HG03442 (cell line): ENCODE data around the gene ASIC5.
A peak's percentile ranks its signal among the peaks of the same experiment; 100 is the strongest.
"Not testable (repeated sequence)": the region's sequence is repeated elsewhere in the genome, so short reads cannot be mapped to it uniquely, and the experiment has no call there.

Experiments used
- ATAC-seq: cut with Tn5 transposase; IDR thresholded peaks from one replicate; pipeline ENCODE4 v1.9.1; 2021; ENCODE audit warnings: mild to moderate bottlenecking, moderate library complexity; ENCODE audit not compliant: unreplicated experiment

ASIC5 gene, protein sequence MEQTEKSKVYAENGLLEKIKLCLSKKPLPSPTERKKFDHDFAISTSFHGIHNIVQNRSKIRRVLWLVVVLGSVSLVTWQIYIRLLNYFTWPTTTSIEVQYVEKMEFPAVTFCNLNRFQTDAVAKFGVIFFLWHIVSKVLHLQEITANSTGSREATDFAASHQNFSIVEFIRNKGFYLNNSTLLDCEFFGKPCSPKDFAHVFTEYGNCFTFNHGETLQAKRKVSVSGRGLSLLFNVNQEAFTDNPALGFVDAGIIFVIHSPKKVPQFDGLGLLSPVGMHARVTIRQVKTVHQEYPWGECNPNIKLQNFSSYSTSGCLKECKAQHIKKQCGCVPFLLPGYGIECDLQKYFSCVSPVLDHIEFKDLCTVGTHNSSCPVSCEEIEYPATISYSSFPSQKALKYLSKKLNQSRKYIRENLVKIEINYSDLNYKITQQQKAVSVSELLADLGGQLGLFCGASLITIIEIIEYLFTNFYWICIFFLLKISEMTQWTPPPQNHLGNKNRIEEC

DNA sequence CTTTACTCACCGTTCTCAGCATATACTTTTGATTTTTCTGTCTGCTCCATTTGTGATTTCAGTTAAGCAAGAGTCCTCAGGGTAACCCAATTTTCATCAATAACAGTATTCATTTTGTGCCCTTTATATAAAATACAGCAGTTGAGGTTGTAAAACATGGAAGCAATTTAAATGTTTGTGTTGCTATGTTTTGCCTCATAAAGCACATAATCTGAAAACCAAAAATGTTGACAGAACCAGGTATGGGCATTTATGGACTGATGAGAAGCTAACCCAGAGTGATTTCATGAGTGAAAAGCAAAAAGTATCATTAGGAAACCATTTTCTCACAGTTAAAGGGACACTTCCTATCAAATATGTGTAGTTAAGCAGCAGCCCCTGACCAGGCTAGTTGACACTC is at the start of gene ASIC5:
ASIC5 (minus strand) TSS at position 101 of the 400 bp plus-strand sequence; CDS start at position 50, 51 bp downstream.
- no peak for ATAC-seq

DNA sequence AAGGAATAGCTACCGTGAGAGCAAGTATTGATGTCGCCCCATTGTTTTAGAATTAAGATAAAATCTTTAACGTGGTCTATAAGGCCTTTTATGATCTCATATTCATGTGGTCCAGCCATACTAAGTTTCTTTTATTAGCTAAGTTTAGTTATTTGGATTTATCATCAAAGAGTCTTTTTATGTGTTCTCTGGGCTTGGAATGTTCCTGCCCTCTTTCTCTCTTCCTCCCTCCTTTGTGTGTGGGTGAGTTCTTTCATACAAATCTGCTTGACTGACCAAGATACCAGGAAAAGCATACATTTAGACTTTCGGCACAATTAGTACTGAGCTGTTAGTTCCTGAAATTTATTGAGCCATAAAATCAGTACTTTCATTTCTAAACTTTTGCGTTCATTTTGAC is 48.7 kb upstream of the ASIC5 start:
- ATAC-seq: no peak

DNA sequence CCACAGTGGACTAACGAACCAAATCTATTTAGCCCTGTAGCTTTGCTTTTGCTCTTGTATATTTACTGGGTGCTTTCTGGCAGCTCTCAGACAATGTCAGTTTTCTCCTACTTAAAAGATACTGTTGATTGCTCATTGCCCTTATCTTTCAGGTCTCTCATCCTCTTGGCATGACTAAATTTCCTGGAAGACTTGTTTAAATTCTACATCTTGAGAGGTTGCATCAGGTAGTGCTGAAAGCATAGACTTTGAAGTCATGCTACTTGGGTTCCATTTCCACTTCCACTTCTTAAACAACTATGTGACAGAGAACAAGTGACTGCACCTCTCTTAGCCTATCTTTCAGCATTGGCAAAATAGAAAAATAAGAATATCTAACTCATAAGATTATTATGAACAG is 45.8 kb upstream of the ASIC5 start:
- no peak for ATAC-seq

DNA sequence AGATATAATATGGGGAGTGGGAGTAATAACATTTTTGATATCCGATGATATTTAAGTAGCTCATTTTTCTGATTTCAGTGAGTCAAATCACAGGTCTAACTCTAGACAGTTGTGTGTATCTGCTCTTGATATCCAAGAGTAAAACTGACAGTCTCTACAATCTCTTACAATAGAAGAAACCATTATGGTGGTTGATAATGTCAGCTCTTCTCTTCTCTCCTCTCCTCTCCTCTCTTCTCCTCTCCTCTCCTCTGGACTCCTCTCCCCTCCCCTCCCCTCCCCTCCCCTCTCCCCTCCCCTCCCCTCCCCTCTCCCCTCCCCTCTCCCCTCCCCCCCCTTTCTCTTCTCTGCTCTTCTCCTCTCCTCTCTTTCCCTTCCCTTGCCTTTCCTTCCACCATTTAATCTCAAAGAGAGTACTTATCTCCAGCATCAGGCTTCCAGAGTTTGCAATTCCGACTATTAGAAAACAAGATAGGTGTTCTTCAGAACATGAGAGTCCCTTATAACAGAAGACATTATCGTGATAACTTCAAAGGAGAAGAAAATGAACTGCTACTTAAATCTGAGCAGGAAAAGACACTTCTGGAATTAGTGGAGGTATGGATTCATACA is 43.6 kb upstream of the ASIC5 start:
- ATAC-seq: no peak

DNA sequence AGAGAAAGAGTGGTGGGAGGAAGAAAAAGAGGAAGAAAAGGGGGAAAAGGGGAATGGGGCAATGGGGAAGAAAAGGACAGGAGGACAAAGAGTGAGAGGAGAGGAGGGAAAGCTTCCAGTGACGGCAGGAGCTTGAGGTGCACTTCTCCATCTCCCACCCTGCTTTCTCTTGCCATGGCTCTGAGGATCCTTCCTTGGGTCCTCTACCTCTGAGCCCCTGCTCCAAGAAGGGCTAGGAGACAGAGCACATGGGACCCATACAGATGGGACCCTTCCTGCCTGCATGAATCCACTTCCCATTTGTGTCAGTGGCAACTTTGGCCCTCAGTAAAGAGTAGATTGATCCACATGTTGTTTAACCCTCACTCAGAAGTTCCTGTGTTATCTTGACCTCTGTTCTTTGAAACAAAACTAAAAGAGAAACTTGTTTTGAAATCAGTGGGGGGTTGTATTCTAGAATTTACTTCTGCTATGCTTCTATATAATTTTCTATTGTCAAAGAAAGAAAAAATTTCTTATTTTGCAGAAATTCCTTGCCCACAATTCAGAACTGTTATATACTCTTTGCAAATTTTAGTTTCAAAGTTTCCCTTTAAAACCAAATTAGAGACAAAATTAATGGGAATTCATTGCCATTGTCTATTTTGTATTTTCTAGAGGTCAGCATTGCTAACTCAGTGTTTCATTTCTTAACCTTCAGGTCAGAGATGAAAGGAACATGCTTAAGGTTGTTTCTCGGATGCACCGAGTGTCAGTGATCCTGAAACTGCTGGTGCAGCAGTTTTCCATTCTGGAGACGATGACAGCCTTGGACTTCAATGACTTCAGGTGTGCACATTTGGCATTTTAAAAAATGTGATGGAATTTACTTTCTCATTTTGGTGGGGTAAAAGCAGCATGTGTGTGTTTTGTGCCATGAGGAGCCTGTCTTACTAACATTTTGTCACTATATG is 42.4 kb upstream of the ASIC5 start:
- peak; percentile 58 for ATAC-seq

DNA sequence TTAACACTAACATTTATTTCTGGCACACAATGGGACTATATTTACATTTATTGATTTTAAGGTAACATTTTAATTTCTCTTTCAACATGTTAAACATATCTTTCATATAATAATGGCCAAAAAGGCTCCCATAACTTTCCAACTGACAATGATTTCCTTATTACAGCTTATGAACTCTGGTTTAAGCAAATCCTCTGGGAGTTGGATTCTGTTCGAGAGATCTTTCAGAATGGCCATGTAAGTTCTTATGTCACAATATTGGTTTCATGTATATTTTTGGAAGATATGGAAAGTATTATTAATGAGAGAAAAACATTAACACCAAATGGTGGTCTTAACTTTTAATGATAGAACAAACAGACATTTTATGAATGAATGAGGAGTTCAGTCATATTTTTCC is 41.5 kb upstream of the ASIC5 start:
- no peak for ATAC-seq

DNA sequence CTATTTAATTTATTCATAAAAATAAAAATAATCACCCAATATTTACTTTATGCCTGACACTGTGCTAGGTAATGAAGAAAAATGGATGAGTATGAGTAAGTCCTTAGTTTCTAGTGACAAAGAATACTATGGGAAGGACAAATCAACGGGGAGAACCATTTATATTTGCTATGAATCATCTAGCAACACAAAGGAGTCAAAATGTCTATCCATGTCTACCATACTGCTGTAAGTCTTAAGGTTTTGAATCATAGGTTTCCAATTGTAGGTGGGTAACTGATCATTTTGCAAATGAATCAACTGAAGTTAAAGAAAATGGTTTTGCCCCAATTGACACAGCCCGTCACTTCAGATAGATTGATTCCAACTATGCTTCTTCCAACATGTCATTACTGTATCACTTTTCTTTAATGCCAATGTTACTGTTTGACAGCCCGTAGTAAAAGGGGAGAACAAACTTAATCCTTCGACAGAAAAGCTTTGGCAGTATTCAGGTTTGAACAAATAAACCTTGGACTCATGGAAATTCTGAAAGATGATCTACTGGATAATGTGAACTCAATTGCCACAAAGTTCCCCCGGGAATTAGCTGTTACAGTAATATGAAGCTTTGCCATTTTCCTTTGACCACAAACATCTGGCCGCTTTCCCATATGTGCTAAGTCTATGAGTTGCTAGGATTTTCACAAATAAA is 40.6 kb upstream of the ASIC5 start:
- no peak for ATAC-seq

DNA sequence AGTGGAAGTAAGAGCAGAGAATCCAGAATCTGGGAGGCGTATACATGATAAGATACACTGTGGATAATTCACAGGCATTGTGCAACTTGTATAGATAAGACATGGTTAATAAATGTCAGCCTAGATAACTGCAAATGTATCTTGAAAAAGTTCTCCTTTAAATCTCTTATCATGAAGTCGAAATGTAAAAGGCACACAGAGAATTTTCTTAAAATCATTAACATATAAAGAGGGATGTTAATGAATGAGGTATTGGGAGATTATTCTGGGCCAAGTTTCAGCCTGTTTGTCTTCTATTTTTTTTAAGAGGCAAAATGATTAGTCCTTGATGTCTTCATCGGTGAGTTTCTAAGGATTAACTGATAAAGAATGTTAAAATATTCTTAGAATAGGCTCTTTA is 38.3 kb upstream of the ASIC5 start:
- no peak for ATAC-seq

DNA sequence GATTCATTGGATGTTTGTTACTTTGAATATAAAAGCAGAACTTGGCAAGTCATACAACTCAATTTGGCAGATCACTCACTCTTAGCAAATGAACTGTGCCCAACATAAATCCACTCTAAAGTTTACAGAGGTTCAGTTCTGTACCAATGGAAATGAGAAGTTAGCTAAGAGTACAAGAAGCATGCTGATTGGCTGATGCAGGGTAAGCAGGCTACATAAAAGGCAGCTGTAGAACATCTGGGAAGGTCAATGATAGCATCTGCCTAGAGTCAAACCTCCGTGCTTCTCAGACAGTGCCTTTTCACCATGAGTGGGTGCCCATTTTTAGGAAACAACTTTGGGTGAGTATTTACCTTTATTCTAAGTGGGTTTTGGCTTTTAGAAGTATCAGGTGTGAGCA is 37.4 kb upstream of the ASIC5 start, which contains the start of gene TDO2:
TDO2 (plus strand) TSS at position 244 of the 400 bp plus-strand sequence; CDS start at position 307, 63 bp downstream.
- ATAC-seq: no peak

DNA sequence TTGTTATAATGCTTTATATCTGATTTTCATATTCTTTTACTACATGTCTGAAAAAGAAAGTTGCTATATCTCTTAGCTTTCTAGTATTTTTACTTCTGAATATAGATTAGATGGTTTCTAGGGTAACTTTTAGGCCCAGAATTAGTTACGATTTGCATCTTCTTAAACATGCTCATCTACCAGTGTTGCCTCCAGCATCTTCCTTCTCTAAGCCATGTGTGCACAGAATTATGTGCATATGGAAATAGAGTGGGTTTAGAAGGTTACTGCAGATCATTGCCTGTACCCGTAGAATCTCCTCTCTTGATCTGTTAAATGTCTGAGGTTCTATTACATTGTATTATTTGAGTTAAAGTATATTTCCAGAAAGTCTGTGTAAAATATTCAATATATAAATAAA is 34.9 kb upstream of the ASIC5 start:
- no peak for ATAC-seq

DNA sequence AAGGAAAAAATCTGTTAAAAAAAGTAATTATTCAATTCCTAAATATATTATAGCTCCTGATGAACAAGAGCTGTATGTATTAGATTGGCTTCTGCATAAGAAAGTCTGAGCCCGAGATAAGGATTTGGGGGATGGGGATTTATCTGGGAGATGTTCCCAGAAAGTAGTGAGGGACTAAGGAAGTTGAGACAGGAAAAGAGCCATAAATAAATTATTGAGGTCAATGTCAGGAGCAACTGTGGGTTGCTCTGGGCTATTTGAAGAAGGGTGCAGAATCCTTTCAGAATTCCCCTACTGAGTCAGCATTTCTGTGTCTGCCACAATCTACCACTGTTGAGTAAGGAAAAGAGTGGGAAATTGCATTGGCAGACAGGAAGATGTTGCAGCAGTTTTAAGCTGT is 34.3 kb upstream of the ASIC5 start:
- no peak for ATAC-seq

DNA sequence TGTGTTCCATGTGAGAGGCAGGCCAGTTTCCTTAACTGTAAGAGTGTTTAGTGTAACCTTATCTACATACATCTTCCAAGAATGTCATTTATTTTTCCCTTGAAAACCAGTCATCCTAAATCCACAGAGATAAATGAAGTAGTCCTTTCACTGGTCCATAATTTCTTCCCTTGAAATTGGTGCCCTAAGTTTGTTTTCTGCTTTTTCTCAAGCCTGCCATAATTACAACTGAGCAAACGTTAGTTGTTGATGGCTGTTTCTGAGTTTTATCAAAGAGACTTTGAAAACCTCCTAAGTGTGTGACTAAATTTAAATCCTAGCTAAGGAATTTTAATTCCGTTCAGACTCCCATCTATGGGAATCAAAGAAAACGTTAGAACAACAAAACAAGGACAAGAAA is 33.8 kb upstream of the ASIC5 start:
- no peak for ATAC-seq

DNA sequence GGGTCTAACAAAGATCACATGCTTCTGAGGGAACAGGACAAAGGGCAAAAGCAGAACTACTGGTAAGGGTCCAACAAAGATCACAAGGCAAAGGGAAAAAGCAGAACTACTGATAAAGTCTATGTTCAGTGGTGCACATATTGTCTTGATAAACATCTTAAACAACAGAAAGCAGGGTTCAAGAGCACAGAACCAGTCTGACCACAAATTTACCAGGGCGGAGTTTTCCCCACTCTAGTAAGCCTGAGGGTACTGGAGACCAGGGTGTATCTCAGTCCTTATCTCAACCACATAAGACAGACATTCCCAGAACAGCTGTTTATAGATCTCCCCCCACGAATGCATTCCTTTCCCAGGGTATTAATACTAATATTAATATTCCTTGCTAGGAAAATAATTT is 32.3 kb upstream of the ASIC5 start:
- ATAC-seq: not testable (repeated sequence)

DNA sequence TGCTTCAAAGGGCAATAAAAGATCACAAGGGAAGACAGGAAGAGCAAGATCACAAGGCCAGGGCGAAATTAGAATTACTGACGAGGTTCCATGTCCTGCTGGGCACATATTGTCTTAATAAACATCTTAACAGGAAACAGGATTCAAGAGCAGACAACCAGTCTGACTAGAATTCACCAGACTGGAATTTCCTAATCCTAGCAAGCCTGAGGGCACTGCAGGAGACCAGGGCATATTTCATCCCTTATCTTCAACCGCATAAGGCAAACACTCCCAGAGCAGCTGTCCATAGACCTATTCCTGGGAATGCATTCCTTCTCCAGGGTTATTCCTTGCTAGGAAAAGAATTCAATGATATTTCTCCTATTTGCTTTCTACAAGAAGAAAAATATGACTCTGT is 25.0 kb upstream of the ASIC5 start:
- ATAC-seq: no peak

DNA sequence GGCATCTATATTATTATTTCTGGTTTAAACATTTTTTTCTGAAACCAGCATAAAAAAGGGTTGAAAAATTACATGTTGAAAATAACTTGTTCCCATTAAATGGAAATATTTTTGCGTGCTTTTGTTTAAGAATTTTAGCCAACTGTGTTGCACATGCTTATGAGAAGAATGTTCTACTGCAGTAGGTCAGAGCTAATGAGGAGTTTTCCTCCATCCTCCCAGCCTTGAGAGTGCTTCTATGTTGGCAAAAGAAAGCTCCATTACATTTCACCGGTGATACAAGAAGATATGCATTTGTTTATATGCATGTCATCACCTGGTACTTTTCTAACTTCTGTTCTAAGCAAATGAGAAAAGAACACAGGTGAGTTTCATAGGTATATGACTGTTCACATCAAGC is 23.9 kb upstream of the ASIC5 start:
- ATAC-seq: no peak

DNA sequence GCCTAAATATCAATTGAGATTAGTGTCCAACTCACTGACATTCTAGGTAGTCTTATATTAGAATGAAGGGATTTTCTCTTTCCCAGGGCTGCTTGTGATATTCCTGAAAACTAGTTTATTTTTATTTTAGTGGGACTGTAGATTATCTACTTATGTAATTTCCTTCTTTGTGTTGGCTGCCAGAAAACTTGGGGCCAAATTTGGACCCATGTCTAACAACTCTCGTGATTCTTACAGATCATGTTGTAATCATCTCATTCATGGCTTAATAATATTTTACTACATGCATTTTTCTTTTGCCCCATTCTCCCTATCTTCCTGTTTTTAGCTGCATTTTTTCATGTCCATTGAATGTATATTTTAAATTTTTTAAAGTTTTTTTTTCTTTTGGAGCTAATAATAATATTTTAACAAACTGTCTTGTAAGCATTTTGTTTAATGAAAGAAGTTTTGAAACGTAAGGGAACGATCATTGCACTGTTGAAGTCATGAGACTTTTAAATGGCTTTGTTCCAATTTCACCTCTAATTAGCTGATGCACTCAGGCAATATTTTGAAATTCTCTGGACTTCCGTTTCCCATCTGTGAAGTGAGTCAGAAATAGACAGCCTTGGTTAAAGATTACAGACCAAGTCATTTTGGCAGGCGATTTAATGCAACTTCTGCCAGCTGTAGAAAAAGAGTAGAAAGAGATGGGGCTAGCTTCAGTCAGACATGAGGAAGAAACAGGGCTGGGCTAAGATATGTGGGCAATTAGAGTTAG is 23.1 kb upstream of the ASIC5 start:
- peak; percentile 86 for ATAC-seq

DNA sequence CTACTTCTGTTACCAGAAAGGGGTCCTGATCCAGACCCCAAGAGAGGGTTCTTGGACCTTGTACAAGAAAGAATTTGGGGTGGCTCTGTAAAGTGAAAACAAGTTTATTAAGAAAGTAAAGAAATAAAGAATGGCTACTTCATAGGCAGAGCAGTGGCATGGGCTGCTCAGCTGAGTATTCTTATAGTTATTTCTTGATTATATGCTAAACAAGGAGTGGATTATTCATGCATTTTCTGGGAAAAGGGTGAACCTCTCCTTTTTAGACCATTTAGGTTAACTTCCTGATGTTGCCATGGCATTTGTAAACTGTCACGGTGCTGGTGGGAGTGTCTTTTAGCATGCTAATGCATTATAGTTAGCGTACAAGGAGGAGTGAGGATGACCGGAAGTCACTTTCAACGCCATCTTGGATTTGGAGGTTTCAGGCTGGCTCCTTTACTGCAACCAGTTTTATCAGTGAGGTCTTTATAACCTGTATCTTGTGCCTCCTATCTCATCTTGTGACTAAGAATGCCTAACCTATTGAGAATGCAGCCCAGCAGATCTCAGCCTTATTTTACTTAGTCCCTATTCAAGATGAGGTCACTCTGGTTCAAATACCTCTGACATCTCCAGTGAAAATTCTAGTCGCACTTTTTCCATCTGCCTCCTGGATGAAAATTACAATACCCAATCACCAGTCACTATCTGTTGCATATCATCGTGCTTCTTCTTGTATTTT is 21.9 kb upstream of the ASIC5 start:
- no peak for ATAC-seq

DNA sequence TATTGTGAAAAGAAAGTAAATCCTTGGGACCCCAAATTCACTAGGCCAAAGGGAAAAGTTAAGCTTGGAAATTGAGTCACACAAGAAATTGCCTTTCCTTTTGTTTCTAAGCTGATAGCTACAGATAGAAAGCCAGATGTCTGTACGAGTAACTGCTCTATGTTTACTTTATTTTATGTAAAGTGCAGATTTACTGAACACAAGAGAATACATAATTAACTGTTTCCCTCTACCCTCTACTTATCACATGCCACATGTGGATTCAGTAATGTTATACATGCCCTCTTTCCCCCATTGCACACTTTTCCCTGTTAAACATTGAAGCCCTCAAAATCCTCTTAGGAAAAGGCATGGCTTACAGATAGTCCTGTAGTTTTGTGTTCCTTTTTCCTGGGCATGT is 21.0 kb upstream of the ASIC5 start:
- no peak for ATAC-seq

DNA sequence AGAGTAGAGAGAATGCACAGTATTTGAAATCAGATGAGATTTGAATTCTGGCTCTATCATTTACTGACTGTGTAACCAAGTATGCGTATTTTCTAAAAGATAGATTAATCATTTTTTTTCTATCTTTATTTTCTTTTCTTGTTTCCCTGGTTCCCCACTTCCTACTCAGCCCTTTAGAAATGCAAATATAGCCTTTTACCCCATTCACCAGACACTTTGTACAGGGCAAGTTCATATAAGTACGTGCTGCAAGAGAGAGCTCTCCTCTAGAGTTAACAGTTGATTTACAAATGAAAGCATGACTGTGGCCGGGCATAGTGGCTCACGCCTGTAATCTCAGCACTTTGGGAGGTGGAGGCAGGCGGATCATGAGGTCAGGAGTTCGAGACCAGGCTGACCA is 19.6 kb upstream of the ASIC5 start:
- ATAC-seq: no peak
